NCI-H526 (cell line): ENCODE measurements around the gene GCNT2.
"Not testable (repeated sequence)": the region's sequence is repeated elsewhere in the genome, so short reads cannot be mapped to it uniquely, and the experiment has no call there.

Experiments
- DNase-seq, 2 experiments: peaks; one replicate each; lab custom pipeline; 2025; lab: John Stamatoyannopoulos, UW

GCNT2 gene

DNA sequence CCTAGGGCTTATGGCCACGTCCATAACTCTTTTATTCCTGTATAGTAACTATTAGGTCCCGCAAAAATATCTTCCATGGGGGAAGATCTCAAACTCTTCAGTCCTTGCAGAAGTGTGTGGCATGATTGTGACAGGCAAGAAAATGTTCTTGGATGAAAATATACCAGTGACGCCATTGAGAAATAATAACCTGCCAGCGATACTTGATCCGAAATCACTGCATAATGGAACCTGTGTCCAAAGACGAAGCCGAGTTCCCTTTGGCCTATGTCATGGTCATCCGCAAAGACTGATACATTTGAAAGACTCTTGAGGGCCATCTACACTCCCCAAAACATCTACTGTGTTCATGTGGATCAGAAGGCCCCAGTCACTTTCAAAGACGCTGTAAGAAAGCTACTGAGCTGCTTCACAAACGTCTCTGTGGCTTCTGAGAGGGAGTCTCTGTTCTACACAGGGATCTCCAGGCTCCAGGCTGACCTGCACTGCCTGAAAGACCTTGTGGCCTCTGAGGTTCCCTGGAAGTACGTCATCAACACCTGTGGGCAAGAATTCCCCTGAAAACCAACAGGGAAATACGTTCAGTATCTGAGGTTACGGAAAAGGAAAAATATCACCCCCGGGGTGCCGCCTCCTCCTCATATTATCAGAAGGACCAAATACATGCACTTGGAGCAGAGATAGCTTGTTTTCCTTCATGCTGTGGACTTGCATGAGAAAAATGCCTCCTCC lies 6.9 kb upstream of the GCNT2 start:
- no peak for DNase-seq

GRCh38 chr6:10516953-10517352 lies 4.2 kb upstream of the GCNT2 start:
- DNase-seq = no peak

DNA sequence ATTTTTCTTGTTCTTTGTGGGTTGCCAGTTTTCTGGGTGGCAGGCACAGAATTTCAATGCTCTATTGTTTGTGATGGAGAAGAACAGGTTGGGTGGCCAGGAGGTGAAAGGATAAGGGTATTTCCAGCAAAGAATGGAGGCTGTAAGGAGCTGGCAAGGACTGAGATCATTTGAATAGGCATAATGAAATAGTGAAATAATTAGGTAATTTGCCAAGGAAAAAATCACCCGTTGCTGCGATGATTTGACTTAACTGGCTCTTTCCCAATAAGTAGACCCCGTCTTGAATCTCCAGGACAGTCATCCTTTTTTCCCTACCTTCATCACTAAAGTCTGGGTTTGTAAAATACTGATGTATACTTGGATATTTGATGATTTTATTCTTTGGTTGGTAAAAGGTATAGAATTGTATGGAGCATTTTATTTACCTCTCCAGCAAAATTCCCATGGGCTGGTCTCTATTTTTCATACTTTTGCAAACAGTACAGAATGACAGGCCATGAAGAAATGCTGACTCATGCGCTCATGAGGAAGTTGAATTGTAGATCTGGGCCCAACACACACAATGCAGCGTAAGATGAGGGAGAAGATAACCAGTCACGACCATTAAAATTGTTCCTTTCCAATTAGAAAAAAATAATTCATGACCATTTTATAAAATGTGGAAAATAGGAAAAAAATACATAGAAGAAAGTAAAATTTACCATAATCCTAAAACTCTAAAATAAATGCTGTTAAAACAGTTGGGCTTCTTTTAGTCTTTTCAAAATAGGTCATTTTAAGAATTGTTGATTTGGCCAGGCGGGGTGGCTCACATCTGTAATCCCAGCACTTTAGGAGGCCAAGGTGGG lies 2.4 kb upstream of the GCNT2 start:
- DNase-seq = peak in 1 of 2 experiments; percentile 47

DNA sequence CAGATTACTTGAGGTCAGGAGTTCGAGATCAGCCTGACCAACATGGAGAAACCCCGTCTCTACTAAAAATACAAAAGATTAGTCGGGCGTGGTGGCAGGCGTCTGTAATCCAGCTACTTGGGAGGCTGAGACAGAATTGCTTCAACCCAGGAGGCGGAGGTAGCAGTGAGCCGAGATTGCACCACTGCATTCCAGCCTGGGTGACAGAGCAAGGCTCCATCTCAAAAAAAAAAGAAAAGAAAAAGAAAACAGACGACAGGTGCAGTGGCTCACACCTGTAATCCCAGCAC lies 1.8 kb upstream of the GCNT2 start:
- not testable (repeated sequence) for DNase-seq

DNA sequence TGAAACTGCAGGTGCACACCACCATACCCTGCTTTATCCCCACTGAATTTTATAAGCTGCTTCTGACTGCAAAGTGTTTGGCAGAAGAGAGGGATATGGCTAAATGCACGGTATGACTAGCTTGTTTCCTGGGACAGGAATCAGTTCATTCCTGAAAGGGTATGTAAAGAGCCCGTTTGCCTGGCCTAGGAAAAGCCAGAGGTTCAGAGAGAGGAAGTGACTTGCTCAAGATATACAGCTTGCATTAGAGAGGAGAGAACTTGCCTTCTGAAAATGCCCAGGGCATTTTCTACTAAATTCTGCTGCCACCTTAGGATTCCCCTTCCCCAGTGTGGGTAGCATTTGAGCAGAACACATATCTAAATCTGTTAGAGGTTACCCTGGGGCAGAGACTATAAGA lies 683 bp upstream of the GCNT2 start:
- DNase-seq = no peak

GRCh38 chr6:10522929-10523573 lies 1.9 kb downstream of the GCNT2 start:
- peak in 1 of 2 experiments; percentile 37 for DNase-seq

- DNase-seq = no peak
These were observed 5.0 kb downstream of the GCNT2 start for GRCh38 chr6:10526156-10526555.

DNA sequence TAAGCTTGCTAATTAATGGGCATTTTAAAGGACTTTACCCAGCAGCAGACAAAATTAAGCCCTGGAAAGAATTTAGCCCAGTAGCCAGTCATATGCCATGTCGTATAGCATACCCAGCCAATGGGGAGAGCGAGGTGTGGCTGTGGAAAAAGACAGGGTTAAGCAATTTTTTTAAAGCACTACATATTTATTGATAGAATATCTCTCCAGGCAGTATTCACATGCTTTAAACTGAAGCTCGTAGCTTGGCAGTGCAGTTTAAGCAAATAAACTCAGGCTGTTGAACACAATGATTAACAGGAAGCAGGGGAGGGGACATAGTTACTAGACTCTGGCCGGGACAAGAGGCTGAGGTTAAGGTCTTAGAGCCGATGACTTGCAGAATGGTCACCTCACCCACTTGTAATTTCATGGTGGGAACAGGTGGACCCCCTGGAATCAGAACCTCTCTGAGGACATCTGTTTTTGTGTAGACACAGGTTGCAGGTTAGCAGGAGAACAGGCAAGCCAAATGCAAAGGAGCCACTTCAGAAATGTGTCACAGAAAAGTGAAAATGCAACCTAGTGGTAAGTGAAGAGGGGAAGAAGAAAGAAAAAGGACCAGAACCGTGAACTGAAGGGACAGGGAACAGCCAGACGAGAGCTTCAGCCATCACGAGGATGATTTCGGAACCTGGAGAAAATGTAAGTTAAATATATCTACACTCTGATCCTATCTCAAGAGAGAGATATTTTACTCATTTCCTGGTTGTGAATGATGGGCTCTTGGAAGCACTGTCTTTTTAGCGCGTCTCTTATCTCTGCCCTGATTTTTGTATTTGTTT lies 7.2 kb downstream of the GCNT2 start:
- peak; percentile 33 to 70 for DNase-seq

- no peak for DNase-seq
These were observed 8.2 kb downstream of the GCNT2 start for GRCh38 chr6:10529231-10529801.

- not testable (repeated sequence) for DNase-seq
These were observed 8.8 kb downstream of the GCNT2 start for GRCh38 chr6:10529828-10530374.

DNA sequence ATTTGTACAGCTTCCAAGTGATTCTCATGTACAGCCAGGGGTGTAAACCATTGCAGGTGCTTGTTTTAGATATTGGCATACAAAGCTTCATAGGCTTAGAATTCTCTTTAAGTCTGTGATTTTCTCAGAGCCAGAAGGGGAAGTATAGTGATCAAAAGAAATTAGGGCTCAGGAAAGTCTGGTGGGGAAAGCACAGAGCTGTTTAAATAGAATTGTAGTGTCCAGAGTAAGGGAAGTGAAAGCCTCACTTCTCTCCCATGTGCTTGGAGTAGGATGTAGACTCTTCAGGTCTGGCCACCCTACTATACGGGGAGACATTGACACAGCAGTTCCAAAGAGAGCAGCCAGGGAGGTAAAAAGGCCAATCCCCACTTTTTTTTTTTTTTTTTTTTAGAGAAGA lies 10.4 kb downstream of the GCNT2 start:
- no peak for DNase-seq

DNA sequence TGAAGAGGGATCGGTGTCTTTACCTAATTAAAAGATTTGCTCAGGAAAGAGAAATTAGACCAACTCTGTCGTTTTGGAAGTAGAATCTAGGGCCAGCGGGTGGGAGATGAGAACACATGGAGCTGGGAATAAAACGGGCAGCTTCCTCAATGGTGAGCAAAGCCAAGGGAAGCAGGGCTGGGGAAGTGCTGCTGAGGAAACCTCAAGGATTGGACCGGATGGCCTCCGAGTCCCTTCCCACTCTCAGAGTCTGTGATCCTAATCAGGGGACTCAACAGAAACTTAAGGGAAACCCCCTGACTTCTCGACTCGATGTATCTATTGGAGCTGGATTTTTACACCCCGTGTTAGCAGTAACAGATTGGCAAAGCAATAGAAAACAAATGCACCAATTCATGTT lies 10.8 kb downstream of the GCNT2 start:
- no peak for DNase-seq

DNA sequence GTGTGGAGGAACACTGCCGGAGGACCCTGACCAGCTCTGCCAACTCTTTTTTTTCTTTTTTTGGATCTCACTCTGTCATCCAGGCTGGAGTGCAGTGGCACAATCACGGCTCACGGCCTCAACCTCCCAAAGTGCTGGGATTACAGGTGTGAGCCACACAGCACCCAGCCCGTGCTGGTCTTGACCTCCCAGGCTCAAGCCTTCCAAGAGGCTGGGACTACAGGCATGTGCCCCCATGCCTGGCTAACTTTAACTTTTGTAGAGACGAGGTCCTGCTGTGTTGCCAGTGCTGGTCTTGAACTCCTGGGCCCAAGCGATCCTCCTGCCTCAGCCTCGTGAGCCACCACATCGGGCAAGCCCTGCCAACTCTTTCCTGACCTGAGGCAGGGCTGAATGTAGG lies 11.2 kb downstream of the GCNT2 start:
- DNase-seq = no peak

GRCh38 chr6:10534419-10534762 lies 13.2 kb downstream of the GCNT2 start:
- no peak for DNase-seq

DNA sequence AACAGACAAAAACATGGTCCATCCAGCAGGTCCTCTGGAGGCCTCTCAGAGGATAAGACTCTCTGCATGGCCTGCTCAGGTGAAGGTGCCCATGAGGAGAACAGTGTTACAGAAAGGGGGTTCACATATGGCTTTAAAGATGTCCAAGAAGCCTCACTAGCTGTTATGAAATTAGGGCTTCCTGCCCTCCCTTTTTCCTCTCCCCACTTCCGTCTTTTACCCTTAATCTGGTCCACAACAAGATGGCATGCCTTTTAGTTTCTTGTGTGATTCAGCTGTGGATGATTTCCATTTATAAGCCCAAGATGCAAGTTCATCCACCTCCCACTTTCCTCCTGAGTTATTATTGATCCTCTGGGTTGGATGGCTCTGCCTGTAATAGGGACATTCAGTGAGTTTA lies 14.0 kb downstream of the GCNT2 start:
- no peak for DNase-seq

GRCh38 chr6:10537726-10538125 lies 16.6 kb downstream of the GCNT2 start:
- DNase-seq = no peak

DNA sequence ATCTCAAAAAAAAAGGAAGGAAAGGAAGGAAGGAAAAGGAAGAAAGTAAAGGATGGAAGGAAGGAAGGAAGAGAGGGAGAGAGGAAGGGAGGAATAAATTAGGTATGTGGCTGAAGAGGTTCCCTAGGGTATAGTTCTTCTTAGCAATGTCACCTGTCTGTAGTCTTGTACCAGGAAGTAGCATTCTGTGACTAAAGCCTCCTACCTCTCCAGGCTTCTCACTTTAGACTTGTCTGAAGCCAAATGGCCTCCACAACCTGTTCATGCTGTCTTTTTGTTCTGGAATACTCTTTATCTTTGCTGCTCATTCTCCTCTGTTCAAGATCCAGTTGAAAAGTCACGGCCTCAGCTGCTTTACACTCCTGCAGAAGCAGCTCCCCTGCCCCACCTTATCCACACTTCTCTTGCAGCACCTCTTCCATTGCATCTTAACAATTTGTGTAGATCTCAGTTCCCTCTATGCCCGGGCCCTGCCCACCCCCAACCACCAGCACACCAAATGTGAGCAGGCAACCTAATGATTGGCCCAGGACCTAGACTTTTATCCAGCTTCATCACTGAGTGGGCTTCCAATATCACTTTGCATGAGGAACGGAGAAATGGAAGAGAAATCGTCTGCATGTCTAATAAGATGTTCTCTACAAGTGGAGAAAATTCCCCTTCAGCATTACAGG lies 19.1 kb downstream of the GCNT2 start:
- no peak for DNase-seq

DNA sequence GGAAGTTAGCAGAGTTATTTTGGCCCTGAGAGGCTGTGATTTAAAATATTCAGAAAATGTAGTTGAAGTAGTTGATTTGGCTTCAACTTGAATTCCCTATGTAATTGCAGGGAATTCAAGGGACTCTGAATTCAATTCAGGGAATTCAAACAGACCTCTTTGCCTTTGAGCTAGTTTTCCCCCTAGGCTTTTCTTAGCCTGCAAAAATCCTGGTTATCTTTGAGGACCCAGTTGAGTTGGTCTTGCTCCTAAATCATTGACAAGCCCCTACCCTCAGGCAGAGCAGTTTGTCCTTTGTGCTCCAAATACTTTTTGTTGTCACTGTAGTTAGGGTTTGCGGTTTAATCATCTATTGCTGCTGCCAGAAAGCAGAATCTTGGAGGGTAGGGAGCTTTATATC lies 20.4 kb downstream of the GCNT2 start:
- DNase-seq = no peak

GRCh38 chr6:10542213-10542612 lies 21.1 kb downstream of the GCNT2 start:
- DNase-seq = peak; percentile 63 to 80

DNA sequence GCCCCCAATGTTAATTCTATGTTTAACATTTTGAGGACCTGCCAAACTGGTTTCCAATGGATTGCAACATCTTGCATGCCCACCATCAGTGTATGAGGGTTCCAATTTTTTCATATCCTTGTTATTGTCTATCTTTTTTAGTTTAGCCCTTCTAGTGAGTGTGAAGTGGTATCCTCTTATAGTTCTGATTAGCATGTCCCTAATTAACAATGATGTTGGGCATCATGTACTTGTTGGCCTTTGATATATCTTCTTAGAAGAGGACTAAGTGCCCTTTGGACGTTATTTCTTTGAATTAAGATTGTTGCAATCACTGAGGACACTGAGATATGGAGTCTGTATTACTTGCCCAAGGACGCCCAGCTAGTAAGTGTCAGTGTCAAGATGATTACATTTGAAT lies 22.3 kb downstream of the GCNT2 start:
- DNase-seq = no peak

DNA sequence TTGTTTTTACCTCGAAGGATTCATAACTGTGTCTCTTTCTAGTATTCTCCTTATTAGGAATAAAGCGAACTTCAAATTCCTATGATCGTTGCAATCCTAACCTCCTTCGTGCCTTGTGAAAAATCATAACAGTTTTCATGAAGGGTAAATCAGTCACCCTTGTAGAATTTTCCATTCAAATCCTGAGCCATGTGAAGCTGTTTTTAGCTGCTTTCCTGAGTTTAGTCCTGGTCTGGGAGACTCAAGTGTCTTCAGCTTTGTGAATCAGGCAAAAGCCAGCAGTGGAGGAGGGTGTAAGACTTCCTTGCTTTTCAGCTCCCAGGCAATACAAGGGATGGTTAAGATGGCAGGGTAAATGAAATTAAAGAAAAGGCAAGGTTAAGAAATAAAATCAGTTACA lies 24.3 kb downstream of the GCNT2 start:
- DNase-seq = no peak
